Astrocyte of the cerebellum (primary cell): Measurements from ENCODE around the gene KRT81.
"Not testable (repeated sequence)": the region's sequence is repeated elsewhere in the genome, so short reads cannot be mapped to it uniquely, and the experiment has no call there.

Experiments used
- DNase-seq: peaks from one replicate; pipeline ENCODE4 v3.0.0-alpha.2; 2011; ENCODE audit warnings: low read depth
- H3K4me3 ChIP-seq: 2 replicates; pipeline ENCODE4 v1.5.1; 2011; ENCODE audit warnings: mild to moderate bottlenecking, low read depth, low read length, moderate library complexity
- CTCF ChIP-seq: IDR thresholded peaks from 2 replicates; pipeline ENCODE4 v1.5.1; 2012; ENCODE audit warnings: low read length, low read depth, moderate library complexity, mild to moderate bottlenecking; ENCODE audit errors: missing control alignments
- in situ Hi-C: cut with HindIII; loops from 2 replicates; pipeline ENCODE4 v1.10.0; 2017; ENCODE audit warnings: low sequenced_read_pairs

The KRT81 gene

DNA sequence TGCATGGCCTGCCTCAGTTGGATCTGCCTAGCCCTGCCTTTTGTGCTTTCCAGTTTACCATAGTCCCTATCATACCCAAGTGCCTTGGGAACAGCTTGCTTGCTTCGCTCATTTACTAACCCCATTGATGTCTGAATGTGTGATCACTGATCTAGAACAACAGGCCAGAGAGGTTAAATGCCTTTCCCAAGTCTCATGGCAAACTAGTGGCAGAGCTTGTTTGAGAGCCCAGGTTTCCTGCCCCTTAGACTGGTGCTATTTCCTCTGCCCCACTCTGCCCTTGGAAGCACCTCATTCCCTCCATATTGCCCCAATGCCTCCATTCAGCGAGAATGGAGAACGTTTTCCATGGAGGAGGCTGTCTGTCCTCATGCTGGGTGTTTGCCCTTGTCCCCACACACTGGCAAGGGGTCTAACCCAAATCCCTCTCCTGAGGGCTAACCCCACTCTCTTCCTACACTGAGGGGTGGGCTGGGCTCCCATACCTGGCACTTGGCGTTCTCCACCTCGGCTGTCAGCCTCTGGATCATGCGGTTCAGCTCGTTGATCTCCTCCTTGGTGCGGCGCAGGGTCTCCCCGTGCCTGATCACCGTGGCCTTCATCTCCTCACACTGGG, 38.5 kb downstream of the KRT81 start:
- no peak for TF ChIP-seq CTCF
- no peak overlapping the region for H3K4me3 ChIP-seq
- no peak for DNase-seq
- in situ Hi-C loops = no loop called here

GRCh38 chr12:52252175-52252615, 39.1 kb downstream of the KRT81 start:
- DNase-seq, in situ Hi-C loops, H3K4me3 ChIP-seq: not testable (repeated sequence)

DNA sequence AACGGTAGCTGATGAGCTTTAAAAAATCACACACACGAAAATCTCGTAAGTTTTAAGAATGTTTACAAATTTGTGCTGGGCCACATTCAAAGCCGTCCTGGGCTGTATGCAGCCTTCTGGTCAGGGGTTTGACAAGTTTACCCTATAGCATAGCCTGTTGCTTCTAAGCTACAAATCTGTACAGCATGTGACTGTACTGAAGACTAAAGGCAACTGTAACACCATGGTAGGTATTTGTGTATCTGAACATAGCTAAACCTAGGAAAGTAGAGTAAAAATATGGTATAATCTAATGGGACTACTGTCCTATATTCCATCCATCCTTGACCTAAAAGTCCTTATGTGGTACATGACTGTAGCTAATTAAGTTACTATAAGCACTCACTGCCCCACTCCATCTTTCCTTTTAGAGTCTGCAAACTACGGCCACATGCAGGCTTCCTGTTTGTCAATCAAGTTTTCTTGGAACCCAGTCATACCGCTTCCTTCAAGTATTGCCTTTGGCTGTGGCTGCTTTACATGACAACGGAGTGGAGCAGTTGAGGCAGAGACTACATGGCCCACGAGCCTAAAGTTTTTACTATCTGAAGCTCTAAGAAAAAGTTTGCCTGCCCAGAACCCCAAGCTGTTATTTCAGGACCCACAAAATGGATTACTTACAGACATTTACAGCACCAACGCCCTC, 39.8 kb downstream of the KRT81 start:
- no peak for TF ChIP-seq CTCF
- no peak for DNase-seq
- in situ Hi-C loops = no loop called here
- H3K4me3 ChIP-seq = no peak overlapping the region

- no peak for TF ChIP-seq CTCF
- H3K4me3 ChIP-seq = no peak overlapping the region
- DNase-seq = no peak
- in situ Hi-C loops = no loop called here
Observed at GRCh38 chr12:52250048-52250990, 41.0 kb downstream of the KRT81 start.

GRCh38 chr12:52249511-52250047, 41.8 kb downstream of the KRT81 start:
- no peak overlapping the region for H3K4me3 ChIP-seq
- DNase-seq = no peak
- in situ Hi-C loops = no loop called here
- no peak for TF ChIP-seq CTCF

GRCh38 chr12:52248541-52249461, 42.5 kb downstream of the KRT81 start:
- no peak overlapping the region for H3K4me3 ChIP-seq
- in situ Hi-C loops = no loop called here
- no peak for TF ChIP-seq CTCF
- DNase-seq = no peak
